Trophoblast cell (in vitro differentiated cells and primary cell): Measurements from ENCODE around the gene LRRC71.

Experiments
- DNase-seq, 2 donors: peaks; one replicate each; pipeline ENCODE4 v3.0.0-alpha.2; 2016
- H2AFZ ChIP-seq: 2 replicates; pipeline ENCODE4 v1.6.1; 2013; ENCODE audit warnings: low read length, moderate library complexity, mild to moderate bottlenecking; ENCODE audit not compliant: insufficient read depth, poor library complexity
- H2AK5ac ChIP-seq: 2 replicates; pipeline ENCODE4 v1.6.1; 2013; ENCODE audit warnings: mild to moderate bottlenecking, low read length
- H2BK120ac ChIP-seq: 2 replicates; pipeline ENCODE4 v1.6.1; 2013; ENCODE audit warnings: low read length, mild to moderate bottlenecking, moderate library complexity; ENCODE audit not compliant: insufficient read depth, poor library complexity
- H2BK12ac ChIP-seq: 2 replicates; pipeline ENCODE4 v1.6.1; 2013; ENCODE audit warnings: mild to moderate bottlenecking, low read length, moderate library complexity
- H2BK5ac ChIP-seq: 2 replicates; pipeline ENCODE4 v1.6.1; 2013; ENCODE audit warnings: low read length, low read depth, moderate library complexity, mild to moderate bottlenecking; ENCODE audit not compliant: poor library complexity
- H3K14ac ChIP-seq: 2 replicates; pipeline ENCODE4 v1.6.1; 2013; ENCODE audit warnings: mild to moderate bottlenecking, low read length
- H3K18ac ChIP-seq: 2 replicates; pipeline ENCODE4 v1.6.1; 2013; ENCODE audit warnings: mild to moderate bottlenecking, low read length
- H3K23ac ChIP-seq: 2 replicates; pipeline ENCODE4 v1.6.1; 2013; ENCODE audit warnings: low read length
- H3K27ac ChIP-seq: 2 replicates; pipeline ENCODE4 v1.5.1; 2013; ENCODE audit warnings: low read depth, mild to moderate bottlenecking, inconsistent platforms, low read length, moderate library complexity
- H3K27me3 ChIP-seq: 2 replicates; pipeline ENCODE4 v1.6.1; 2013; ENCODE audit warnings: inconsistent platforms, mild to moderate bottlenecking, low read length, moderate library complexity; ENCODE audit not compliant: insufficient read depth
- H3K36me3 ChIP-seq, 2 experiments: 1 replicate in 1 of 2; 2 replicates in 1 of 2; pipeline ENCODE4 v1.6.1; 2013; ENCODE audit warnings: low read length in 2 of 2, mild to moderate bottlenecking in 2 of 2, moderate library complexity in 1 of 2; ENCODE audit not compliant: insufficient read depth in 2 of 2, control insufficient read depth in 1 of 2
- H3K4ac ChIP-seq: 2 replicates; pipeline ENCODE4 v1.6.1; 2013; ENCODE audit warnings: low read depth, mild to moderate bottlenecking, low read length, moderate library complexity
- H3K4me1 ChIP-seq, 2 experiments: 1 replicate in 1 of 2; 2 replicates in 1 of 2; pipeline ENCODE4 v1.6.1; 2013; ENCODE audit warnings: low read length in 2 of 2, mild to moderate bottlenecking in 2 of 2, moderate library complexity in 1 of 2; ENCODE audit not compliant: insufficient read depth in 2 of 2, control insufficient read depth in 1 of 2
- H3K4me2 ChIP-seq: 2 replicates; pipeline ENCODE4 v1.6.1; 2013; ENCODE audit warnings: inconsistent platforms, mild to moderate bottlenecking, low read length, moderate library complexity
- H3K4me3 ChIP-seq: 2 replicates; pipeline ENCODE4 v1.5.1; 2013; ENCODE audit warnings: mild to moderate bottlenecking, low read depth, low read length, inconsistent platforms
- H3K79me1 ChIP-seq: one replicate; pipeline ENCODE4 v1.6.1; 2013; ENCODE audit warnings: low read length
- H3K79me2 ChIP-seq: 2 replicates; pipeline ENCODE4 v1.6.1; 2013; ENCODE audit warnings: low read length, mild to moderate bottlenecking; ENCODE audit not compliant: control insufficient read depth, insufficient read depth, poor library complexity
- H3K9ac ChIP-seq: 2 replicates; pipeline ENCODE4 v1.6.1; 2013; ENCODE audit warnings: mild to moderate bottlenecking, low read length
- H3K9me3 ChIP-seq: 2 replicates; pipeline ENCODE4 v1.6.1; 2013; ENCODE audit warnings: low read depth, mild to moderate bottlenecking, control low read depth, inconsistent platforms, low read length; ENCODE audit not compliant: insufficient read depth
- H4K12ac ChIP-seq: 2 replicates; pipeline ENCODE4 v1.6.1; 2013; ENCODE audit warnings: low read depth, mild to moderate bottlenecking, low read length, moderate library complexity
- H4K8ac ChIP-seq: 2 replicates; pipeline ENCODE4 v1.6.1; 2013; ENCODE audit warnings: low read depth, mild to moderate bottlenecking, low read length, moderate library complexity
- H4K91ac ChIP-seq: one replicate; pipeline ENCODE4 v1.6.1; 2013; ENCODE audit warnings: low read depth, mild to moderate bottlenecking, low read length, moderate library complexity
- WGBS: extraction: QIAGEN DNeasy Blood & Tissue Kit; methylation state at CpG from one replicate; pipeline ENCODE4 v1.1.7; 2013; ENCODE audit warnings: missing lambda C conversion rate; ENCODE audit not compliant: insufficient read length, insufficient coverage; ENCODE audit errors: extremely low coverage; 5-methylcytosine and 5-hydroxymethylcytosine counted together

LRRC71 gene

GRCh38 chr1:156931211-156931952, 10.9 kb downstream of the LRRC71 start:
- no peak overlapping the region for H2BK120ac ChIP-seq
- no peak overlapping the region for H4K91ac ChIP-seq
- H3K4me2 ChIP-seq = no peak overlapping the region
- no peak overlapping the region for H2BK12ac ChIP-seq
- H3K14ac ChIP-seq = no peak overlapping the region
- no peak overlapping the region for H3K18ac ChIP-seq
- no peak overlapping the region for H3K27ac ChIP-seq
- no peak for DNase-seq
- no CpG with 5 or more reads among the region's 11 CpGs for WGBS
- H3K9ac ChIP-seq = no peak overlapping the region
- no peak overlapping the region for H3K23ac ChIP-seq
- no peak overlapping the region for H4K12ac ChIP-seq
- no peak overlapping the region for H3K4ac ChIP-seq
- no peaks in the 10 kb centered on the region for H3K79me2 ChIP-seq
- no peak overlapping the region for H2AFZ ChIP-seq
- H3K4me3 ChIP-seq = no peak overlapping the region
- peaks cover 4 to 7% of the 10 kb centered on the region in 2 experiments for H3K4me1 ChIP-seq
- H3K36me3 ChIP-seq = peaks cover 8 to 10% of the 10 kb centered on the region in 2 experiments
- no peak overlapping the region for H2AK5ac ChIP-seq
- no peak overlapping the region for H2BK5ac ChIP-seq
- H4K8ac ChIP-seq = no peak overlapping the region
- no peaks in the 10 kb centered on the region for H3K9me3 ChIP-seq
- peaks cover 14% of the 10 kb centered on the region for H3K27me3 ChIP-seq
- no peaks in the 10 kb centered on the region for H3K79me1 ChIP-seq

GRCh38 chr1:156931974-156932710, 11.7 kb downstream of the LRRC71 start:
- H3K4me3 ChIP-seq = no peak overlapping the region
- H3K27me3 ChIP-seq = peaks cover 8% of the 10 kb centered on the region

GRCh38 chr1:156933136-156933535, 12.7 kb downstream of the LRRC71 start:
- Histone ChIP-seq H2AK5ac (no peak overlapping the region), H4K91ac (no peak overlapping the region), H3K18ac (no peak overlapping the region), H3K4me3 (no peak overlapping the region), H3K14ac (no peak overlapping the region), H3K9me3 (no peaks in the 10 kb centered on the region), H3K79me2 (no peaks in the 10 kb centered on the region), H3K4me1 (no peaks in the 10 kb centered on the region), H4K12ac (no peak overlapping the region), H3K9ac (no peak overlapping the region), H3K4me2 (no peak overlapping the region), H3K27me3 (peaks cover 3% of the 10 kb centered on the region), H3K23ac (no peak overlapping the region), H3K4ac (no peak overlapping the region), H2BK12ac (no peak overlapping the region), H4K8ac (no peak overlapping the region), H3K27ac (no peak overlapping the region), H3K79me1 (no peaks in the 10 kb centered on the region), H2BK5ac (no peak overlapping the region), H3K36me3 (peaks cover 23 to 27% of the 10 kb centered on the region in 2 experiments), H2BK120ac (no peak overlapping the region), H2AFZ (no peak overlapping the region)
- DNase-seq = no peak
- WGBS = no CpG with 5 or more reads among the region's 6 CpGs

More at GRCh38 chr1:156931974-156932710, 11.7 kb downstream of the LRRC71 start:
- Histone ChIP-seq H3K4me1 (peaks cover 4 to 5% of the 10 kb centered on the region in 2 experiments), H3K79me1 (no peaks in the 10 kb centered on the region), H3K4me2 (no peak overlapping the region), H3K14ac (no peak overlapping the region), H3K4ac (no peak overlapping the region), H2BK5ac (no peak overlapping the region), H2BK120ac (no peak overlapping the region), H3K9ac (no peak overlapping the region), H3K36me3 (peaks cover 14 to 17% of the 10 kb centered on the region in 2 experiments), H4K12ac (no peak overlapping the region), H4K8ac (no peak overlapping the region), H3K27ac (no peak overlapping the region), H2AK5ac (no peak overlapping the region), H4K91ac (no peak overlapping the region), H2BK12ac (no peak overlapping the region), H3K18ac (no peak overlapping the region), H3K9me3 (no peaks in the 10 kb centered on the region), H2AFZ (no peak overlapping the region), H3K23ac (no peak overlapping the region), H3K79me2 (no peaks in the 10 kb centered on the region)
- WGBS = no CpG with 5 or more reads among the region's 8 CpGs
- no peak for DNase-seq

- Histone ChIP-seq H3K18ac (no peak overlapping the region), H3K4me1 (no peaks in the 10 kb centered on the region), H3K4me2 (no peak overlapping the region), H2BK12ac (no peak overlapping the region), H3K27me3 (no peaks in the 10 kb centered on the region), H2BK5ac (no peak overlapping the region), H3K36me3 (peaks cover 40 to 50% of the 10 kb centered on the region in 2 experiments), H2BK120ac (no peak overlapping the region), H3K9ac (no peak overlapping the region), H4K8ac (no peak overlapping the region), H3K79me2 (no peaks in the 10 kb centered on the region), H3K79me1 (no peaks in the 10 kb centered on the region), H3K4ac (no peak overlapping the region), H2AK5ac (no peak overlapping the region), H2AFZ (no peak overlapping the region), H3K4me3 (no peak overlapping the region), H4K12ac (no peak overlapping the region), H3K23ac (no peak overlapping the region), H3K27ac (no peak overlapping the region), H3K14ac (no peak overlapping the region), H4K91ac (no peak overlapping the region), H3K9me3 (no peaks in the 10 kb centered on the region)
- no peak for DNase-seq
- WGBS = no CpG with 5 or more reads among the region's 17 CpGs
Observed at GRCh38 chr1:156935505-156936128, 15.2 kb downstream of the LRRC71 start.
